ENCODE data around the gene CYP1A1. TPM values are rescaled to one million over a fixed set of nuclear protein-coding genes. Genes with fewer than 3 reads are reported as not detected.

CYP1A1 gene
- total RNA-seq: 1 to 10 TPM in 2 of 4 donors, not detected in 2; 1.5 to 2.5 TPM

- TF ChIP-seq POLR2A (IDR thresholded peaks at IDR 0.05; ENCODE audit: low read depth) (no peak), EP300 (IDR thresholded peaks at IDR 0.05) (no peak), CTCF (IDR thresholded peaks at IDR 0.05) (no peak), POLR2AphosphoS5 (IDR thresholded peaks at IDR 0.05) (no peak)
- WGBS: 5% methylated on average over 8 of the region's 10 CpGs
- intact Hi-C loops (cut with DNase I): no loop called here
- Histone ChIP-seq H3K27ac (replicated peaks in 1 of 4) (peak within 1 kb of the TSS in 2 of 4 donors; percentile 23 to 54), H3K9me3 (no peaks in the 10 kb centered on the region), H3K36me3 (no peaks in the 10 kb centered on the region), H3K27me3 (peaks cover 0 to 39% (median under 1%) of the 10 kb centered on the region in 4 donors), H3K4me1 (peaks cover 11 to 20% (median 19%) of the 10 kb centered on the region in 4 donors), H3K4me3 (peak within 1 kb of the TSS; percentile 53 to 73 (median 67))
- DNase-seq (ENCODE audit: extremely low spot score): no peak
These were observed at the start of gene CYP1A1 for GRCh38 chr15:74725225-74725774. TSS of gene CYP1A1 (minus strand) at chr15:74725528. CDS start at chr15:74723097, 2,431 bp downstream.

DNA sequence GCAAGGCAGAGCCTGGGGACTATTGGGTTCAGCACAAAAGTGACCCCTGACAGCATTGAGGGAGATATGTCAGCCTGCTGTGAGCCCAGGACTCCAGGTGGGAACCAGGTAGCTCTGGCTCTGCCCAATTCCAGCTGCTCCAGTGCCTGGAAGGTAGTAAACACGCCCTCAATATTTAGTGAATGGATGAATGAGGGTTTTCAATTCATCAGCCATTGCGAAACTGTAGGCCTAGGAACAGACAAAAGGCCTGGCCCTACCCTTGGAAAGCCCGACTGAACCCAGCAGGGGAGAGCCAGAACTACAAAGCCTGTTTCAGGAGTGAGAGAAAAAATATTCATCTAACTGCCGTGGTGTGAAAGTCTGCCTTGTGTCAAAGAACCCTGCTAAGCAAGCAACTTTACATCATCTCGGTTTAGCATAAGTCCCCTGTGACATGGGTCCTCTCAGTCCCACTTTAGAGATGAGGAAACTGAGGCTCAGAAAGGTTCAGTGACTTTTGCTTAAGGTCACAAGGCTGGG, 48.5 kb upstream of the CYP1A1 start:
- no peaks in the 10 kb centered on the region for H3K36me3 ChIP-seq
- H3K27ac ChIP-seq (replicated peaks in 1 of 4): no peak overlapping the region
- no peak overlapping the region for H3K4me3 ChIP-seq
- H3K4me1 ChIP-seq: peaks cover 14 to 32% (median 22%) of the 10 kb centered on the region in 4 donors
- WGBS: 76% methylated on average over 5 of the region's 5 CpGs
- no peak for TF ChIP-seq POLR2A (IDR thresholded peaks at IDR 0.05; ENCODE audit: low read depth)
- no peak for TF ChIP-seq EP300 (IDR thresholded peaks at IDR 0.05)
- no peak for TF ChIP-seq POLR2AphosphoS5 (IDR thresholded peaks at IDR 0.05)
- no peak for TF ChIP-seq CTCF (IDR thresholded peaks at IDR 0.05)
- DNase-seq (ENCODE audit: extremely low spot score): no peak
- no peaks in the 10 kb centered on the region for H3K9me3 ChIP-seq
- intact Hi-C loops (cut with DNase I): loop anchor here (2.0 to 5.0 kb wide), 2 partner anchors 21 to 34 kb away; no protein-coding TSS in a partner anchor
- no peaks in the 10 kb centered on the region for H3K27me3 ChIP-seq

- Histone ChIP-seq H3K4me3 (no peak overlapping the region), H3K27ac (replicated peaks in 1 of 4) (no peak overlapping the region), H3K4me1 (peaks cover 14 to 34% (median 27%) of the 10 kb centered on the region in 4 donors), H3K27me3 (no peaks in the 10 kb centered on the region), H3K9me3 (no peaks in the 10 kb centered on the region), H3K36me3 (no peaks in the 10 kb centered on the region)
- DNase-seq (ENCODE audit: extremely low spot score): no peak
- TF ChIP-seq CTCF (IDR thresholded peaks at IDR 0.05): no peak
- no peak for TF ChIP-seq POLR2A (IDR thresholded peaks at IDR 0.05; ENCODE audit: low read depth)
- no peak for TF ChIP-seq POLR2AphosphoS5 (IDR thresholded peaks at IDR 0.05)
- no peak for TF ChIP-seq EP300 (IDR thresholded peaks at IDR 0.05)
- WGBS: 89% methylated on average over 3 of the region's 5 CpGs
- intact Hi-C loops (cut with DNase I): loop anchor here (2.0 to 5.0 kb wide), 2 partner anchors 21 to 34 kb away; no protein-coding TSS in a partner anchor
These were observed 48.0 kb upstream of the CYP1A1 start for GRCh38 chr15:74773329-74773728.

- Histone ChIP-seq H3K36me3 (no peaks in the 10 kb centered on the region), H3K4me1 (peaks cover 3 to 21% (median 11%) of the 10 kb centered on the region in 4 donors), H3K27ac (replicated peaks in 1 of 4) (no peak overlapping the region), H3K27me3 (peaks cover 0 to 20% (median 0%) of the 10 kb centered on the region in 4 donors), H3K9me3 (no peaks in the 10 kb centered on the region), H3K4me3 (no peak overlapping the region)
- no peak for DNase-seq (ENCODE audit: extremely low spot score)
- WGBS: 58% methylated on average over 3 of the region's 4 CpGs
- intact Hi-C loops (cut with DNase I): loop anchor here (1.0 to 5.0 kb wide), 2 partner anchors 37 to 134 kb away; no protein-coding TSS in a partner anchor
- TF ChIP-seq CTCF (IDR thresholded peaks at IDR 0.05): no peak
- no peak for TF ChIP-seq POLR2A (IDR thresholded peaks at IDR 0.05; ENCODE audit: low read depth)
- no peak for TF ChIP-seq EP300 (IDR thresholded peaks at IDR 0.05)
- no peak for TF ChIP-seq POLR2AphosphoS5 (IDR thresholded peaks at IDR 0.05)
These were observed 45.0 kb upstream of the CYP1A1 start for GRCh38 chr15:74770211-74770903.

All from esophagus muscularis mucosa (tissue), 4 donors.